NB4 (cell line): ENCODE measurements around the gene TEPSIN.

Source experiments
- DNase-seq: peaks from one replicate; pipeline ENCODE4 v3.0.0; 2010; ENCODE audit warnings: low read depth
- H3K4me3 ChIP-seq: one replicate; pipeline ENCODE4 v1.5.1; 2011; ENCODE audit warnings: mild to moderate bottlenecking, low read depth, low read length, moderate library complexity
- CTCF ChIP-seq: IDR thresholded peaks from one replicate; pipeline ENCODE4 v1.5.1; 2012; ENCODE audit warnings: low read depth, low read length
- MAX ChIP-seq: IDR thresholded peaks from 2 replicates; pipeline ENCODE4 v1.6.1; 2011; ENCODE audit warnings: low read depth, low read length
- MYC ChIP-seq: IDR thresholded peaks from 2 replicates; pipeline ENCODE4 v1.6.1; 2011; ENCODE audit warnings: low read depth, low read length
- POLR2A ChIP-seq: IDR thresholded peaks from 2 replicates; pipeline ENCODE4 v1.6.1; 2011; ENCODE audit warnings: mild to moderate bottlenecking; ENCODE audit not compliant: insufficient read length; ENCODE audit errors: extremely low read depth

The TEPSIN gene

GRCh38 chr17:81236784-81237183 lies 2.1 kb downstream of the TEPSIN start:
- H3K4me3 ChIP-seq = no peak overlapping the region
- TF ChIP-seq MAX = no peak
- no peak for TF ChIP-seq POLR2A
- no peak for TF ChIP-seq MYC
- TF ChIP-seq CTCF = no peak
- DNase-seq = no peak

- no peak for DNase-seq
- TF ChIP-seq CTCF = no peak
- TF ChIP-seq MAX = no peak
- no peak for TF ChIP-seq POLR2A
- TF ChIP-seq MYC = no peak
- H3K4me3 ChIP-seq = no peak overlapping the region
These were observed 2.8 kb downstream of the TEPSIN start for GRCh38 chr17:81235822-81236740.

GRCh38 chr17:81234940-81235821 lies 3.7 kb downstream of the TEPSIN start:
- no peak for TF ChIP-seq MYC
- TF ChIP-seq MAX = no peak
- no peak for TF ChIP-seq POLR2A
- TF ChIP-seq CTCF = no peak
- no peak overlapping the region for H3K4me3 ChIP-seq
- DNase-seq = no peak

GRCh38 chr17:81234506-81234855 lies 4.4 kb downstream of the TEPSIN start:
- no peak overlapping the region for H3K4me3 ChIP-seq
- TF ChIP-seq POLR2A (no peak), MYC (no peak), MAX (no peak), CTCF (no peak)
- no peak for DNase-seq

- H3K4me3 ChIP-seq = no peak overlapping the region
- DNase-seq = no peak
- TF ChIP-seq MAX = no peak
These were observed 4.9 kb downstream of the TEPSIN start for GRCh38 chr17:81233811-81234505.
